Measurements from ENCODE around the gene BLMH.
A peak's percentile ranks its signal among the peaks of the same experiment; 100 is the strongest.
"Not testable (repeated sequence)": the region's sequence is repeated elsewhere in the genome, so short reads cannot be mapped to it uniquely, and the experiment has no call there.

BLMH gene

DNA sequence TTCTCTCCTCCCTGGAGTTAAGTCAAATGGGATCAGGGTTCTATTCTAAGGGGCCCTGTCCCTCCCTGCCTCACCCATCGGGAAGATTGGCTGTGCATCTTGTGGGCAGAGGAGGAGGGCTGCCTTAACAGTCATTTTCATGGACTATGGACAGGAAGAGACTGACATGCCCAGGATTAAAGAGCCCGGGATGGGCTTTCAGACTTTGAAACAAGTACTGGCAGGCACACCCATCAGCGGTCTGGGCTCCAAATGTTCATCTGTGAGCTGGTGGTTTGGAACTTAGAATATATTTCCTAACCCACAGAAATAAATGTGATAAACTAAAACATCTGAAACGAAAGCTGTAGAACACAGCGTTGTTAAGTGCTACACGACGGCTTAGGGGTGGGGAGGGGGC lies 62.7 kb downstream of the BLMH start:
- no peak for DNase-seq (ENCODE audit: low spot score)

- no peak for DNase-seq (ENCODE audit: low spot score)
Measured at GRCh38 chr17:30228011-30228410, 63.7 kb downstream of the BLMH start.

DNA sequence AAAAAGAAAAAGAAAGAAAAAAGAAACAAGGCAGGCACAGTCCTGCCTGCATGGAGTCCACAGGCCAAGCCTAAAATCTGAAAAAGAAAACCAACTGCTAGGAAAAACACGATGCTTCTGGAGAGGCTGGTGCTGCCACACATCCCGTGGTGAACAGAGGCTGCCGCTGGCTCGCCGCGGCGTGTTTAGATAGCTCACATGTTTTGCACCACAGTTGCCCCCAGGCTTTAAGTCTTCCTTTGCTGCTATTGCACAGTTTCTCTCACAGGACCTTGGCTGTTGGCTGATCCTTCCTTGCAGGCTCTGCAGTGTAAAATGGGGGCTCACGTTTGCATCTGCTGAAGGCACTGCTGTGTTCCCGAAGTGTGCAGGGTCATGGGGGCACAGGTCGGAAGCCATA lies 64.9 kb downstream of the BLMH start:
- no peak for DNase-seq (ENCODE audit: low spot score)

DNA sequence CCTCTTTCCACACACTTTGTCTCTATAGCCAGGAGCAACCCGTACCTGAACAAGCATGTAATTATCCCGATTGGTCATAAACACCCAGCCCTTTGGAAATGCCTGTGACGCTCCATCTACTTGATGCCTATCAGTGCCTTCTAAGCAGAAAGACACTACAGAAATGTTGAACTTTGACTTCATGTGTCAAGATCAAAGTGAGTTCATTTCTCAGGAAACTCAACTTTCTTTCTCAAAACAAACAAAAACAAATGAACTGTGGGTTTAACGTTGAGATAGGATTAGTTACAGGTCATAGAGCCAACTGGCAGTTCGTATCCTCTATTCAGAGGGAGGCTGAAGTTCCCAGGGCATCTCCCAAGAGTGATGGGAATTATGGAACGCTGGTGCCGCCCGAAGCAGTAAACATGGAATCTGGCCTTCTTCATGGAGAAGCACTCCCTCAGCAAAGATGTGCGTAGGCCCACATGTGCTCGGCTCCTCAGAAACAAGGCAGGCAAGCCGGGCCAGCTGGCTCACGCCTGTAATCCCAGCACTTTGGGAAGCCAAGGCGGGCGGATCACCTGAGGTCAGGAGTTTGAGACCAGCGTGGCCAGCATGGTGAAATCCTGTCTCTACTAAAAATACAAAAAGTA lies 65.7 kb downstream of the BLMH start:
- DNase-seq (ENCODE audit: low spot score), result no peak

DNA sequence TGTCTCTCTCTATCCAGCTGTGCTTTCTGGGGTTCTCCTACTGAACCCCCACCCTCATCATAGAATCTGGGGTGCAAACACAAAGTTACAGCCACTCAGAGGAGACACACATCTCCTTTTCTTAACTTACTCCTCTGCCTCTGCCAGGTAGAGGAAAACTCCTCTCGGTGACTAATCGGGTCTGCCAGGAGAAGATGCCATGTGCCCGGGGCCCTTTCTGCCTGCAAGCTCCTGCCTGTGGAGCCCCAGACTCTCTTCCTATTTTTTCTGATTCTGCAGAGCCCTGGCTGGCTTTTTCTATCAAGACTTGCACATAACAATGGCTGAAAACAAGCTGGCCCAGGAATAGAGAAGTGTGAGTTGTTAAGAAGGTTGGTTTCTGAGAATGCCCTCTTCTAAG lies 66.6 kb downstream of the BLMH start:
- DNase-seq (ENCODE audit: low spot score), result no peak

DNA sequence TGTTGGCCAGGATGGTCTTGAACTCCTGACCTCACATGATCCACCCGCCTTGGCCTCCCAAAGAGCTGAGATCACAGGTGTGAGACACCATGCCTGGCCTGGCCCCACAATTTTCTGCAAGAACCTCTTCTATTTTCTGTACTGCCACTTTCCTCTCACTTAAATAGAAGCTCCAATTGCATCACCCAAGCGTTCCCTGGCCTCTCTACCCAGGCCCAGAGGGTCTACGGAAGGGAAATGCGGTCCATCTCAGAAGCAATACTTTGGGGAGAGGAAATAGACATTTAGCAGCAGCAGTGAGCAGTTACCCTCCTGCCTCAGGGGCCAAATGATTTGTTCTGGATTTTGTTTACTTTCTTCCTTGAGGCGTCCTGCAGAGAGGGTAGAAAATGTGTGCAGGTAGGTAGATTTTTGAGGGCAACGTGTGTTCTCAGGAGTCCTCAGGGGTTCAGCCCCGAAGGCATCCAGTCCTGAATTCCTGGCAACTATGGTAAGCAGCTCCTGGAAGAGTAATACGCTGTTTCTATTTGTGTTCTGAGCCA lies 67.3 kb downstream of the BLMH start:
- no peak for DNase-seq (ENCODE audit: low spot score)

DNA sequence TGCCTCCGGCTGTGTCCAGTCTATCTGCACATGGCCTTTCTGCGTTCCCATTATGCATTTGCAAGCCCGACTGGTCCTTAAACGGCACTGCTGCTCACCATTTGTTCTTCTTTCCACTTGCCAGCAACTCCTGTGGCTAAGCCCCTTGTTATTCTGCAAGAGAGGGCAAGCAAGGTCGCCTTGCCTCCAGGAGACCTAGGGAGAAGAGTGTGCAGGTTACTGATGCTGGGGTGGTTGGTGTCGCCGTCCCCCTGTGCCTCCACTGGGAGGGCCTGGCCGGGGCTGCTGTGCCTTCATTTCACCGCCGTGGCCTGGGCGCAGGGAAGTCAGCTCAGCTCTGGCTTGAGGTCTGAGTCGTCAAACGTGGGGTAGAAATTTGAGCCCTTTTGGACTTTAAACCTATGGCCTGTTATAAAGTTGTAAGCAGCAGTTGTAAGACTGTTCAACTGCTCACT lies 69.0 kb downstream of the BLMH start:
- no peak for DNase-seq (ENCODE audit: low spot score)

- DNase-seq (ENCODE audit: low spot score), result peak; percentile 39
Measured at GRCh38 chr17:30222251-30222650, 69.5 kb downstream of the BLMH start.

DNA sequence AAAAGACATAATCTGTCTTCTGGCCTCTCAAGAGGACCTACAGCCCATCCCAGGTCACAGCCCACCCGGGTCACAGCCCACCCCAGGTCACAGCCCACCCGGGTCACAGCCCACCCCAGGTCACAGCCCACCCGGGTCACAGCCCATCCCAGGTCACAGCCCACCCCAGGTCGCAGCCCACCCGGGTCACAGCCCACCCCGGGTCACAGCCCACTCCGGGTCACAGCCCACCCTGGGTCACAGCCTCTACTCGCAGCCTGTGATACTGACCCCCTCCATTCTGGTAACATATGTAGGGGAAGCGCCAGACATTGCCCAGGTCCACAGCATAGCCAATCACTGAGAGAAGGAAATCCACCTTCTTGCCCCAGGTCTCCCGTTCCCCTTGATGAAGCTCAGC lies 70.4 kb downstream of the BLMH start:
- DNase-seq (ENCODE audit: low spot score), result no peak

DNA sequence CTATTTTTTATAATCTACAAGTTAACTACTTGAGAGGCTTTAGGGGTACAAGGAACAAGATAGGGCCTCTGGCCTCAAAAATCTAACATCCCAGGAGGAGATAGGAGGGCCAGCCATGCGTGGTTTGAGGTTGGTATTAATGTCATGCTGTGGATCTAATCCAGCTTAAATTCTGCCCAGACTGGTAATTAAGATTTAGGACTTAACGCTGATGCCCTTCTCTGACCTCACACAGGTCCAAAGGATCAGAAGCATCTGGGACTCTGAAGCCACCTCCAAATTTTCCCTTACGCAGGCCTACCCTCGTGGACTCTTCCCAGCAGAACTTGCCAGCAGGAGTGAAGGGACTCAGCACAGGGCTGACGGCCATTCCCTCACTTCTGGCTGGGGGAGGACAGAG lies 71.3 kb downstream of the BLMH start:
- DNase-seq (ENCODE audit: low spot score), result no peak

GRCh38 chr17:30219833-30220232 lies 71.9 kb downstream of the BLMH start:
- DNase-seq (ENCODE audit: low spot score), result no peak

DNA sequence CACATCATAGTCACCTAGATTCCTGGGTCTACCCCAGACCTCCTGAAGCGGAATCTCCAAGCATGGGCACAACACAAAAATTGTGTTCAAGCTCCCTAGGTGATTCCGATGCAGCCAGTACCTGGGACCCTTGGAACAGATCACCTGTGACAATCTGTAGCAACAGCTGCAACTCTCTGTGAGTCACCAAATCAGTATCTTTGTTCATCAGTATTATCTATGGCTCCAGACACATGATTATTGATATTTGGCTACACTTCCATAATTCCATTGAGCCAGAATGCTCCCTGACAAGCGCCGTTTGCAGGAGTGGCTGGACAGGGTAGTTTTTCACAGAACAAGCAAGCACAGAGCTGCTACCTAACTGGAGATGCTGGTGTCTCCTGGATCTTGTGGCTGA lies 72.4 kb downstream of the BLMH start:
- no peak for DNase-seq (ENCODE audit: low spot score)

- DNase-seq (ENCODE audit: low spot score), result no peak
Measured at GRCh38 chr17:30218799-30219198, 72.9 kb downstream of the BLMH start.

DNA sequence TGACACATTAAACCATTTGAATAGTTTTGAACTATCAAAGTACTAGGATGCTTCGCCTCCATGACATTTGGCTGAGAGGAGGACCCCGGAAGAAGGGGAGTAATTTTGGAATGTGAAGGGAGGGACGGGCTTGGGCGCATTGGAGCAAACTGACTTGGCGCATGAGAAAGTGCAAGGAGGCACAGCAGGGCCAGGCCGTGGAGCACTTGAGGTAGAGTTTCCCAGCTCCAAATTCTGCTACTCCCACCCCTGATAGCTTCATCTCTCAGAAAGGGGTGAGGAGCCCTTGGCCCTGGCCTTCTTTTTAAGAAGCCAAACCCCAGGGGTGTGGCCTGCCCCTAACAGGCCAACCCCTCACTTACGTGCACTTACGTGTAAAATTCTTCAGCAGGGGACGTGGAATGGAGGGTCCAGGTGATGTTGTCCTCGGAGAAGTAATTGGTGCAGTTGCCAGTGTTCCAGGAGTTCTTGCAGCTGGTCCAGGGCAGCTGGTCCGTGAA lies 73.9 kb downstream of the BLMH start:
- no peak for DNase-seq (ENCODE audit: low spot score)

DNA sequence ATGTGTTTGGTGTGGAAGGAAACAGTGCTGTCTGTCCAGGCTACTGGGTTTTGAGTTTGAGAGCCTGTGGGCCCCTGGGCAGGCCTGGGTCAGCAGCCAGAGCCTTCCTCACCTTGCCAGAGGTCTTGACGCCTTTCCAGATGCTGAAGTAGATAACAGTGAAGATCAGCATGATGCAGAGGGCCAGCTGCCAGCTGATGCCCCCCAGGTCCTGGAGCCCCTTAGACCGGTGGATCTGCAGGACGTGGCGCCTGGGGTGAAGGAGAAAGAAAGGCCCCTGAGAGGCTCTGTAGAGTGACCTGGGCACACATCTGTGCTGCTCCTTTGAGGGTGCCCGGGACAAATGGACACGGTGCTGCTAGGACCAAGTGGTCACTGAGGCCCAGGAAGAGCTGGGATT lies 74.7 kb downstream of the BLMH start:
- no peak for DNase-seq (ENCODE audit: low spot score)

DNA sequence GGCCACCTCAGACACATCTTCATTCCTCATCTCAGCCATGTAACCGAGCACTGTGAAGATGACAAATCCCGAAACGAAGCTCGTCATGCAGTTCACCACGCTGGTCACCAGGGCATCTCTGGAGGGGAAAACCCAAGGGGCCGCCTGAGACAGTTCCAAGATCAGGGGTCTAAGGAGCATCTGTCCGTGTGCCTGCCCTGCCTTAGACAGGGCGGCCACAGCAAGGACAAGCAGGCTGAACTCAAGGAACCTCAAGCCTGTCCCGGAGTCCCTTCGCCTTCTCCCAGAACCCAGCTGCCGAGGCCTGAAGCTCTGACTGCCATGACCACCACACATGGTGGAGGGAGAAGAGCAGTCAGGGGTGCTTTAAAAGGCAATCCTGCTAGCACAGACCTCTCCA lies 79.0 kb downstream of the BLMH start:
- DNase-seq (ENCODE audit: low spot score), result no peak

DNA sequence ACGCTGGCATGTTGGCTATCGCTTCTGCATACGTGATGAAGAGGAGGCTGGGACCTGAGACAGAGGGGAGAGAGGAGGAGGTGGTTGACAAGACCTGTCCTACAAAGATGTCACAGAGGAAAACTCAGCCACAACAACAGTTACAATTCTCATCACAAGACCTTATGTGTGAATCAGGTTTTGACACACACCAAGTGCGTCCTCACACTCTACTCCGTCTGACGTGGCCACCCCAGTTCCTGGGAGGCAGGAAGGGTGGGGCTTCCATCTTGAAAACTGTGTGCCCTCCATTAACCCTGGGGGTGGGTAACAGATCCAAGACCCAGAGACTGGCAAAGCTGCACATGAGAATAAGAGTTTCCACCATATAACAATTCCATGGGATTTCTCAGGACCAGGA lies 80.4 kb downstream of the BLMH start:
- no peak for DNase-seq (ENCODE audit: low spot score)

DNA sequence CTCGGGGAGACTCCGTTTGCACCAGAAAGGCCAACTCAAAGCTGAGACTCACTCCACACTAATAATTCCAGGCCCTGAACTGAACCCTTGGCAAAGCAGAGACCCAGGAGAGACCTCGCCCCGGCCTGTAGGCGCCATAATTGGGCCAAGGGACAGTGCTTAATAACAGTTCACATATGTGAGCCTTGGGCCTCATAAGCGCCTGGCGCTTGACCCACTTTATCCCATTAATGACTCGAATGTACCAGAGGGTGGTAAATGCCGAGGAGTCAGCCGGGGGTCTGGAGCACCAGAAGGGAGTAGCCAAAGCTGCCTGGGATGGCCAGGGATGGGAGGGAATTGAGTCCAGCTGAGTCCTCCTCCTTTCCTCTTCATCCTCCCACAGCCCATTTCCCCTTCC lies 80.8 kb downstream of the BLMH start:
- DNase-seq (ENCODE audit: low spot score), result no peak

GRCh38 chr17:30210366-30210765 lies 81.4 kb downstream of the BLMH start:
- DNase-seq (ENCODE audit: low spot score), result no peak

DNA sequence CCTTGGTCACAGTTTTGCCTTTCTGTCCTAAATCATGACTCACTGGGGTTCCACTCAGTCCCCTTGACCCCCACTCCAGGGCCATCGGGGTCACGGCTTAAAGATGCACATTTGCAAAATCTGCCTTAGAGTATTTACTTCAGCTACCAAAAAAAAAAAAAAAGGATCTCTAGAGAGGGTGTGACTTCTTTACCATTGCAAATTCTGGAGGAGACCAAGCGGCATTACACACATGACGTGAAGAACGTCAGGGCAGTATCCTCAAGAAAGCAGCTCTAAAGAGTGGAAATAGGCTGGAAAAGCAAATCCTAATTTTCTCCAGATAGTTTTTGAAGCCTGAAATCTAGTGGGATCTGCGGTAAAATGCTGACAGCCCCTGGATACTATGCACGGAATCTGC lies 81.8 kb downstream of the BLMH start:
- no peak for DNase-seq (ENCODE audit: low spot score)

DNA sequence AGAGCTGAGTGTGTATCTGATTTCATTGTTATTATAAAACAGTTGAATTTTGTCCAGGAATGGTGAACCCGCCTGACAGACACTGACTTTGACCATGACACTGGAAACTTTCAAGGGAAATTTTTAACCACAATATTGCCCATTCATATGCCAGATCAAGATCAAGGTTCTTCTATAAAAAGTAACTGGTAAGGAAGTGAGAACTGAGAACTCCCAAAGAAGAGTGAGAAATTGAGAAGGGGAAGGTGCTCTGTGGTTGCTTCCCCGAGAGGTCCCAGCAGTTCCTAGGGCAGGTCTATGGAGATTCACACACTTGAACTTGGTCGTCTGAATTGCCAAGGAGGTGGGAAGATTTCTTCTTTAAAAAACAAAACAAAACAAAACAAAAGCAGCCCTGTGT lies 83.5 kb downstream of the BLMH start:
- no peak for DNase-seq (ENCODE audit: low spot score)

DNA sequence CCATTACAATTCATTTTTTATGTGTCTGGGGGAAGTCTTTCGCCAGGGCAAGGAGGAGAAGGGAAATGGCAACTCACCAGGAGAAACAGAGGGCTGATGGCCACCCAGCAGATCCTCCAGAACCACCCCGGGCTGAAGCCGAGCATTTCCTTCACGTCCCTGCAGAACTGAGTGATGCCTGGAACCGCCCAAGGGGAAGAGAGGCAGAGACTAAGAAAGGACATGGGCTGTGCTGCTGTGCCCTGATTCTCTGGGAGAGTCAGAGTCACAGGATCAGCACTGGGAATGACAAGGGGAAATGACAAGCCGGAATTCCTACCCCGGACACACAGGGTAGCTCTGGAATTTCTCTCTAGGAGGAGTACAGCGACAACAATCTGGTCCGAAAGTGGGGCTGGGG lies 84.1 kb downstream of the BLMH start:
- no peak for DNase-seq (ENCODE audit: low spot score)

GRCh38 chr17:30203471-30203981 lies 88.2 kb downstream of the BLMH start:
- DNase-seq (ENCODE audit: low spot score), result no peak

DNA sequence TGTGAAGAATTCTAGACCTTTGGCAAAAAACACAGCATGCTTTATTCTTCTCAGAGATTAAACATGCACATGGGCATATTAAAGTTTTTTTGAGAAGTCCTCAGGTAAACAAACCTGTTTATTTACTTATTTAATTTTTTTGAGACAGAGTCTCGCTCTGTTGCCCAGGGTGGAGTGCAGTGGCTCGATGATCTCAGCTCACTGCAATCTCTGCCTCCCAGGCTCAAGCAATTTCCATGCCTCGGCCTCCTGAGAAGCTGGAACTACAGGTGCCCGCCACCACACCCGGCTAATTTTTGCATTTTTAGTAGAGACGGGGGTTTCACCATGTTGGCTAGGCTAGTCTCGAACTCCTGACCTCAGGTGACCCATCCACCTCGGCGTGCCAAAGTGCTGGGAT lies 91.1 kb downstream of the BLMH start:
- DNase-seq (ENCODE audit: low spot score), result not testable (repeated sequence)

All from AG08396 (cell line).